Thymus (tissue), 11 donors: ENCODE results near the gene VPS33B. TPM values are rescaled to one million over a fixed set of nuclear protein-coding genes. Genes with fewer than 3 reads are reported as not detected.
"Not testable (repeated sequence)": the region's sequence is repeated elsewhere in the genome, so short reads cannot be mapped to it uniquely, and the experiment has no call there.

ENCODE experiments used
- DNase-seq, 9 donors: peaks; one replicate each; pipeline ENCODE4 v3.0.0-alpha.2; 2013; ENCODE audit warnings: low spot score in 9 of 9, low read depth in 6 of 9, missing footprints in 1 of 9
- H3K27ac ChIP-seq, 2 donors: one replicate each; pipeline ENCODE4 v1.5.1; 2013; ENCODE audit warnings: control low read depth in 1 of 2, low read depth in 1 of 2, low read length in 1 of 2, mild to moderate bottlenecking in 1 of 2, moderate library complexity in 1 of 2
- H3K27me3 ChIP-seq, 2 donors: one replicate each; pipeline ENCODE4 v1.5.1; 2013; ENCODE audit warnings: low read length in 1 of 2; ENCODE audit not compliant: control insufficient read depth in 2 of 2, insufficient read depth in 1 of 2
- H3K36me3 ChIP-seq, 2 donors: one replicate each; pipeline ENCODE4 v1.5.1; 2013; ENCODE audit warnings: low read length in 1 of 2, mild to moderate bottlenecking in 1 of 2, moderate library complexity in 1 of 2; ENCODE audit not compliant: control insufficient read depth in 2 of 2, insufficient read depth in 2 of 2
- H3K4me1 ChIP-seq, 2 donors: one replicate each; pipeline ENCODE4 v1.5.1; 2013; ENCODE audit warnings: low read length in 2 of 2; ENCODE audit not compliant: control insufficient read depth in 2 of 2, insufficient read depth in 2 of 2
- H3K4me3 ChIP-seq, 2 donors: one replicate each; pipeline ENCODE4 v1.5.1; 2013; ENCODE audit warnings: low read length in 2 of 2, control low read depth in 1 of 2, mild to moderate bottlenecking in 1 of 2
- H3K9me3 ChIP-seq, 2 donors: one replicate each; pipeline ENCODE4 v1.5.1; 2013; ENCODE audit warnings: low read length in 1 of 2, mild to moderate bottlenecking in 1 of 2; ENCODE audit not compliant: control insufficient read depth in 2 of 2, insufficient read depth in 1 of 2
- WGBS: extraction: QIAGEN DNeasy Blood & Tissue Kit; methylation state at CpG from one replicate; pipeline ENCODE4 v1.1.7; 2013; 5-methylcytosine and 5-hydroxymethylcytosine counted together
- polyA plus RNA-seq: library from polyadenylated mRNA; stranded (reverse); fragments of 200-250 nt; gene quantifications from one replicate; pipeline ENCODE4 v1.2.3, GENCODE V29; 2013
- total RNA-seq: library from RNA; stranded (reverse); fragments of 120-200 nt; gene quantifications from one replicate; pipeline ENCODE4 v1.2.4, GENCODE V29; 2013
- donor health status: healthy.

Gene VPS33B
- total and polyA plus RNA-seq, 2 donors = 8.7 to 19.0 TPM

- Histone ChIP-seq H3K27me3 (no peaks in the 10 kb centered on the region), H3K27ac (no peak overlapping the region), H3K4me1 (peaks cover 0 to 8% of the 10 kb centered on the region in 2 donors), H3K4me3 (no peak overlapping the region), H3K9me3 (no peaks in the 10 kb centered on the region), H3K36me3 (peaks cover 15 to 20% of the 10 kb centered on the region in 2 donors)
- WGBS = 95% methylated on average over 3 of the region's 3 CpGs
- no peak for DNase-seq
These were observed 4.2 kb downstream of the VPS33B start for GRCh38 chr15:91018158-91018557.

GRCh38 chr15:91017716-91018115 is 4.7 kb downstream of the VPS33B start:
- Histone ChIP-seq H3K9me3 (no peaks in the 10 kb centered on the region), H3K27ac (no peak overlapping the region), H3K4me1 (peaks cover 0 to 8% of the 10 kb centered on the region in 2 donors), H3K27me3 (no peaks in the 10 kb centered on the region), H3K4me3 (no peak overlapping the region), H3K36me3 (peaks cover 20 to 23% of the 10 kb centered on the region in 2 donors)
- DNase-seq = no peak
- 95% methylated on average over 5 of the region's 5 CpGs for WGBS

GRCh38 chr15:91013701-91014100 is 8.7 kb downstream of the VPS33B start:
- H3K4me3 ChIP-seq, DNase-seq, H3K27me3 ChIP-seq, H3K27ac ChIP-seq, H3K9me3 ChIP-seq, H3K4me1 ChIP-seq: not testable (repeated sequence)
- 98% methylated on average over 10 of the region's 10 CpGs for WGBS
- H3K36me3 ChIP-seq = peaks cover 33 to 39% of the 10 kb centered on the region in 2 donors

- Histone ChIP-seq H3K36me3 (peaks cover 60 to 61% of the 10 kb centered on the region in 2 donors), H3K4me1 (no peaks in the 10 kb centered on the region), H3K27me3 (no peaks in the 10 kb centered on the region), H3K4me3 (no peak overlapping the region), H3K27ac (no peak overlapping the region), H3K9me3 (no peaks in the 10 kb centered on the region)
- WGBS = 91% methylated on average over 3 of the region's 3 CpGs
- no peak for DNase-seq
These were observed 15.1 kb downstream of the VPS33B start for GRCh38 chr15:91007266-91007665.

- Histone ChIP-seq H3K9me3 (no peaks in the 10 kb centered on the region), H3K4me3 (no peak overlapping the region), H3K4me1 (no peaks in the 10 kb centered on the region), H3K36me3 (peaks cover 61 to 69% of the 10 kb centered on the region in 2 donors), H3K27me3 (no peaks in the 10 kb centered on the region), H3K27ac (no peak overlapping the region)
- 94% methylated on average over 3 of the region's 3 CpGs for WGBS
- DNase-seq = no peak
These were observed 21.2 kb downstream of the VPS33B start for GRCh38 chr15:91001209-91001608.

GRCh38 chr15:90998737-90999136 is 23.7 kb downstream of the VPS33B start:
- Histone ChIP-seq H3K9me3 (no peaks in the 10 kb centered on the region), H3K36me3 (peaks cover 45 to 46% of the 10 kb centered on the region in 2 donors), H3K4me1 (peaks cover 0 to 3% of the 10 kb centered on the region in 2 donors), H3K27me3 (no peaks in the 10 kb centered on the region), H3K4me3 (no peak overlapping the region), H3K27ac (no peak overlapping the region)
- DNase-seq = no peak
- 92% methylated on average over 8 of the region's 8 CpGs for WGBS

GRCh38 chr15:90994417-90995311 is 27.7 kb downstream of the VPS33B start, which contains the start of gene PRC1:
Gene PRC1 (minus strand): TSS chr15:90994535. CDS start chr15:90994417, 118 bp downstream.
- Histone ChIP-seq H3K9me3 (no peaks in the 10 kb centered on the region), H3K36me3 (peaks cover 19 to 24% of the 10 kb centered on the region in 2 donors), H3K4me1 (peaks cover 9 to 10% of the 10 kb centered on the region in 2 donors), H3K4me3 (peak within 1 kb of the TSS; percentile 84 to 94), H3K27me3 (no peaks in the 10 kb centered on the region), H3K27ac (peak within 1 kb of the TSS; percentile 89 to 91)
- DNase-seq = peak; percentile 82 to 97 (median 94)
- under 1% methylated on average over 75 of the region's 75 CpGs for WGBS

- Histone ChIP-seq H3K36me3 (peaks cover 13 to 19% of the 10 kb centered on the region in 2 donors), H3K4me3 (peak overlapping the region; percentile 84 to 94), H3K27ac (peak overlapping the region; percentile 64 to 89), H3K9me3 (no peaks in the 10 kb centered on the region), H3K27me3 (no peaks in the 10 kb centered on the region), H3K4me1 (peaks cover 9 to 14% of the 10 kb centered on the region in 2 donors)
- under 1% methylated on average over 50 of the region's 50 CpGs for WGBS
- DNase-seq = no peak
These were observed 28.4 kb downstream of the VPS33B start for GRCh38 chr15:90994059-90994416.

GRCh38 chr15:90991587-90992285 is 30.7 kb downstream of the VPS33B start:
- Histone ChIP-seq H3K27ac (no peak overlapping the region), H3K4me1 (peaks cover 9 to 25% of the 10 kb centered on the region in 2 donors)
- peak in 2 of 9 donors; percentile 7 to 30 for DNase-seq

More at GRCh38 chr15:90991587-90992285, 30.7 kb downstream of the VPS33B start:
- no peaks in the 10 kb centered on the region for H3K9me3 ChIP-seq
- 98% methylated on average over 6 of the region's 6 CpGs for WGBS
- no peaks in the 10 kb centered on the region for H3K27me3 ChIP-seq
- H3K36me3 ChIP-seq = peaks cover 0 to 4% of the 10 kb centered on the region in 2 donors
- no peak overlapping the region for H3K4me3 ChIP-seq
